ENCODE data around the gene METAP1D. TPM values are rescaled to one million over a fixed set of nuclear protein-coding genes. Genes with fewer than 3 reads are reported as not detected.
A peak's percentile ranks its signal among the peaks of the same experiment; 100 is the strongest.

The METAP1D gene
- total and polyA plus RNA-seq, 9 donors: 7.0 to 14.3 (median 10.9) TPM

GRCh38 chr2:172096626-172097547 lies 97.1 kb downstream of the METAP1D start:
- H3K27ac ChIP-seq: no peak overlapping the region
- H3K4me3 ChIP-seq: no peak overlapping the region
- peaks cover 21% of the 10 kb centered on the region for H3K27me3 ChIP-seq
- WGBS, 3 donors: 3 to 4% (median 3%) methylated on average over 48 to 55 of the region's 55 CpGs
- no peaks in the 10 kb centered on the region for H3K36me3 ChIP-seq
- TF ChIP-seq EP300 (IDR thresholded peaks at IDR 0.05) (no peak), CTCF (IDR thresholded peaks at IDR 0.05) (no peak), POLR2A (IDR thresholded peaks at IDR 0.05) (no peak)
- H3K9me3 ChIP-seq: no peaks in the 10 kb centered on the region
- DNase-seq: peak in 1 of 5 donors; percentile 14
- H3K4me1 ChIP-seq (ENCODE audit: insufficient read depth): peaks cover 17% of the 10 kb centered on the region
- intact Hi-C loops (cut with DNase I): loop anchor here in 1 of 4 donors (10.0 kb wide), 1 partner anchor 402 kb away; no protein-coding TSS in a partner anchor

- TF ChIP-seq EP300 (IDR thresholded peaks at IDR 0.05): no peak
- Histone ChIP-seq H3K27ac (no peak overlapping the region), H3K27me3 (peaks cover 20% of the 10 kb centered on the region), H3K4me1 (ENCODE audit: insufficient read depth) (peaks cover 21% of the 10 kb centered on the region), H3K9me3 (no peaks in the 10 kb centered on the region), H3K36me3 (no peaks in the 10 kb centered on the region), H3K4me3 (no peak overlapping the region)
- intact Hi-C loops (cut with DNase I): loop anchor here in 1 of 4 donors (10.0 kb wide), 1 partner anchor 403 kb away; no protein-coding TSS in a partner anchor
- DNase-seq: no peak
- WGBS, 3 donors: 45 to 52% (median 52%) methylated on average over 9 of the region's 9 CpGs
Observed at GRCh38 chr2:172097557-172098131, 97.9 kb downstream of the METAP1D start.

GRCh38 chr2:172098287-172098649 lies 98.5 kb downstream of the METAP1D start:
- Histone ChIP-seq H3K4me1 (ENCODE audit: insufficient read depth) (peaks cover 24% of the 10 kb centered on the region), H3K4me3 (no peak overlapping the region), H3K36me3 (no peaks in the 10 kb centered on the region), H3K27ac (no peak overlapping the region), H3K27me3 (peaks cover 15% of the 10 kb centered on the region), H3K9me3 (no peaks in the 10 kb centered on the region)
- intact Hi-C loops (cut with DNase I): loop anchor here in 1 of 4 donors (10.0 kb wide), 1 partner anchor 403 kb away; no protein-coding TSS in a partner anchor
- WGBS, 3 donors: 60 to 83% (median 79%) methylated on average over 1 of the region's 1 CpG
- TF ChIP-seq CTCF (IDR thresholded peaks at IDR 0.05): no peak
- TF ChIP-seq EP300 (IDR thresholded peaks at IDR 0.05): no peak
- TF ChIP-seq POLR2A (IDR thresholded peaks at IDR 0.05): no peak
- no peak for DNase-seq

- H3K27ac ChIP-seq: no peak overlapping the region
- DNase-seq: peak in 3 of 5 donors; percentile 43 to 65 (median 47)
- intact Hi-C loops (cut with DNase I): loop anchor here in 1 of 4 donors (10.0 kb wide), 1 partner anchor 404 kb away; no protein-coding TSS in a partner anchor
Observed at GRCh38 chr2:172098650-172099471, 99.1 kb downstream of the METAP1D start.

More at GRCh38 chr2:172098650-172099471, 99.1 kb downstream of the METAP1D start:
- TF ChIP-seq EP300 (IDR thresholded peaks at IDR 0.05) (no peak), POLR2A (IDR thresholded peaks at IDR 0.05) (no peak), CTCF (IDR thresholded peaks at IDR 0.05) (no peak)
- Histone ChIP-seq H3K27me3 (peaks cover 15% of the 10 kb centered on the region), H3K9me3 (no peaks in the 10 kb centered on the region), H3K4me1 (ENCODE audit: insufficient read depth) (peaks cover 24% of the 10 kb centered on the region), H3K36me3 (no peaks in the 10 kb centered on the region), H3K4me3 (peak overlapping the region; percentile 2)
- WGBS, 3 donors: 6 to 11% (median 7%) methylated on average over 33 to 61 of the region's 61 CpGs
